ENCODE data around the gene MIB2.

DNA sequence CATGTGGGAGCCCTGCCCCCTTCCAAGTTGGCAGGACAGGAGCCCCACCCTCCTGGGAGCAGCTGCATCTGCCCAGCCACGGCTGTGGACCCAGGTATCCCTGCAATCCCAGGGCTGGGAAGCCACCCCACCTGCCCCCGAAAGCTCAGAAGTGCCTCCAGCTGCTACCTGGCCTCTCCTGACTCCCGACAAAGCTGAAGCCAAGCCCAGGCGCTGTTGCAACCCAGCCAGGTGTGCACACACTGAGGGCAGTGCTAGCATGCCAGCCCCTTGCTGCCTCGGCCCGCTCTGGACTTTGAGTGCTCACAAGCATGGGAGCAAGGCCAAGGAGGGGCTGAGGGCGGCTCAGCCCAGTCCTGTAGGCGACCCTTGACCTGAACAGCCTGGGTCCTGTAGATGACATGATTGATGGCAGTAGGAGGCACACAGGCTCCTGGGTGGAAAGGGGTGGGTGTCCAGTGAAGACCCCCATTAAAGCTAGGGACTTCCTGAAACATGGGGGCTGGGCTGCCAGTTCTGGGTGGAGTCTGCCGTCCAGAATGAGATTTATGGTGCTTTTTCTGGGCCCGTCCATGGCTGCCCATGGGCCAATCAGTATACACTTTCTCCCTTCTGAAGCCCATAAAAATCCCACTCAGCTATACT lies 37.8 kb upstream of the MIB2 start:
- TF ChIP-seq, protein P1, sequence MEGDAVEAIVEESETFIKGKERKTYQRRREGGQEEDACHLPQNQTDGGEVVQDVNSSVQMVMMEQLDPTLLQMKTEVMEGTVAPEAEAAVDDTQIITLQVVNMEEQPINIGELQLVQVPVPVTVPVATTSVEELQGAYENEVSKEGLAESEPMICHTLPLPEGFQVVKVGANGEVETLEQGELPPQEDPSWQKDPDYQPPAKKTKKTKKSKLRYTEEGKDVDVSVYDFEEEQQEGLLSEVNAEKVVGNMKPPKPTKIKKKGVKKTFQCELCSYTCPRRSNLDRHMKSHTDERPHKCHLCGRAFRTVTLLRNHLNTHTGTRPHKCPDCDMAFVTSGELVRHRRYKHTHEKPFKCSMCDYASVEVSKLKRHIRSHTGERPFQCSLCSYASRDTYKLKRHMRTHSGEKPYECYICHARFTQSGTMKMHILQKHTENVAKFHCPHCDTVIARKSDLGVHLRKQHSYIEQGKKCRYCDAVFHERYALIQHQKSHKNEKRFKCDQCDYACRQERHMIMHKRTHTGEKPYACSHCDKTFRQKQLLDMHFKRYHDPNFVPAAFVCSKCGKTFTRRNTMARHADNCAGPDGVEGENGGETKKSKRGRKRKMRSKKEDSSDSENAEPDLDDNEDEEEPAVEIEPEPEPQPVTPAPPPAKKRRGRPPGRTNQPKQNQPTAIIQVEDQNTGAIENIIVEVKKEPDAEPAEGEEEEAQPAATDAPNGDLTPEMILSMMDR (IDR thresholded peaks at IDR 0.05), result no peak
- no peak for TF ChIP-seq EZH2 (IDR thresholded peaks at IDR 0.05)
- no peak for TF ChIP-seq EZH2phosphoT487 (IDR thresholded peaks at IDR 0.05)

Measured in neural progenitor cell (in vitro differentiated cells).